Heart left ventricle (tissue), 13 donors: ENCODE measurements around the gene COL24A1.
A peak's percentile ranks its signal among the peaks of the same experiment; 100 is the strongest.

Source experiments
- POLR2A ChIP-seq, 2 donors: fragments of 450-650 bp; IDR thresholded peaks; one replicate each; pipeline ENCODE4 v1.6.1; 2017; ENCODE audit warnings: antibody characterized with exemption in 2 of 2, mild to moderate bottlenecking in 2 of 2, moderate library complexity in 2 of 2
- TF ChIP-seq, protein P1 (sequence below), 12 donors: fragments of 200-600 bp; sonication (generic) in 4 of 12; IDR thresholded peaks; one replicate each; pipeline versions ENCODE4 v1.5.0 to v1.8.0; 2018 to 2022; ENCODE audit warnings: antibody characterized with exemption in 12 of 12, mild to moderate bottlenecking in 5 of 12
- donor health status: ischemic (EF 13 %, LVEDD 7.1; RV severe dilation, severe dysfunction).
- donor health status: DM: no; HTN: yes; CAD: no.
- donor health status: DM: no; HTN: no; CAD: no.
- donor health status: ischemic (EF 25% LVEDD 6.9; RV normal size, moderate dysfunction).
- donor health status: ischemic (EF 25% LVEDD 5.7; RV mildly dilated, moderate dysfunction).
- donor health status: ischemic (EF 35%, LVEDD 5.7; RV mildly dilated, moderate dysfunction).
- donor health status: nonischemic (EF 11% LVEDD 7.7; RV severe dilation, severe dysfunction).
- donor health status: DM: yes; HTN: yes; CAD: no.
- donor health status: PGD.
- donor health status: ischemic (EF 29% LVEDD 5.4; RV normal size, mild dysfunction).
- donor health status: nonischemic (EF 23%, LVEDD 6.1; RV moderate dilation, normal function).

DNA sequence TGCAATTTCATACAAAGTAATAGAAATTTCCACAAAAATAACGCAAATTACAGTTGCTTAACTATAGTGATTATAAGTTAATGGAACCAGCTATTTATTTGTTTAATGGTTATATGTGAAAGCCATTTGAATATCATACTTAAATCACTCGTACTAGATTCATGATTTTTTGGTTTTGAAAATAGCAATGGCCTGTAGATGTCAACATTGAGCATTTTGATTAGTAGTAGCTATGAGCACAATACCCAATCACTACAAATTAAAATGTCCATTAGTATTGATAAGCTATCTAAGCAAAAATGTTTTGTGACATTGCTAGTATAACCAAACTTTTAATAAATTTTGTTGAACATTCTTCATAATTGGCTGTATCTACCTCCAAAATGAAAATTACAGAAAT is 10.0 kb downstream of the COL24A1 start:
- TF ChIP-seq, protein P1, sequence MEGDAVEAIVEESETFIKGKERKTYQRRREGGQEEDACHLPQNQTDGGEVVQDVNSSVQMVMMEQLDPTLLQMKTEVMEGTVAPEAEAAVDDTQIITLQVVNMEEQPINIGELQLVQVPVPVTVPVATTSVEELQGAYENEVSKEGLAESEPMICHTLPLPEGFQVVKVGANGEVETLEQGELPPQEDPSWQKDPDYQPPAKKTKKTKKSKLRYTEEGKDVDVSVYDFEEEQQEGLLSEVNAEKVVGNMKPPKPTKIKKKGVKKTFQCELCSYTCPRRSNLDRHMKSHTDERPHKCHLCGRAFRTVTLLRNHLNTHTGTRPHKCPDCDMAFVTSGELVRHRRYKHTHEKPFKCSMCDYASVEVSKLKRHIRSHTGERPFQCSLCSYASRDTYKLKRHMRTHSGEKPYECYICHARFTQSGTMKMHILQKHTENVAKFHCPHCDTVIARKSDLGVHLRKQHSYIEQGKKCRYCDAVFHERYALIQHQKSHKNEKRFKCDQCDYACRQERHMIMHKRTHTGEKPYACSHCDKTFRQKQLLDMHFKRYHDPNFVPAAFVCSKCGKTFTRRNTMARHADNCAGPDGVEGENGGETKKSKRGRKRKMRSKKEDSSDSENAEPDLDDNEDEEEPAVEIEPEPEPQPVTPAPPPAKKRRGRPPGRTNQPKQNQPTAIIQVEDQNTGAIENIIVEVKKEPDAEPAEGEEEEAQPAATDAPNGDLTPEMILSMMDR (IDR thresholded peaks at IDR 0.05): peak in 2 of 12 donors; percentile 12 to 18
- TF ChIP-seq POLR2A (IDR thresholded peaks at IDR 0.05): no peak
